Measurements from ENCODE around the gene BCAT1. TPM values are rescaled to one million over a fixed set of nuclear protein-coding genes. Genes with fewer than 3 reads are reported as not detected.

BCAT1 gene
- total RNA-seq, 1 experiment from 2014 or later, result 0.74 TPM

DNA sequence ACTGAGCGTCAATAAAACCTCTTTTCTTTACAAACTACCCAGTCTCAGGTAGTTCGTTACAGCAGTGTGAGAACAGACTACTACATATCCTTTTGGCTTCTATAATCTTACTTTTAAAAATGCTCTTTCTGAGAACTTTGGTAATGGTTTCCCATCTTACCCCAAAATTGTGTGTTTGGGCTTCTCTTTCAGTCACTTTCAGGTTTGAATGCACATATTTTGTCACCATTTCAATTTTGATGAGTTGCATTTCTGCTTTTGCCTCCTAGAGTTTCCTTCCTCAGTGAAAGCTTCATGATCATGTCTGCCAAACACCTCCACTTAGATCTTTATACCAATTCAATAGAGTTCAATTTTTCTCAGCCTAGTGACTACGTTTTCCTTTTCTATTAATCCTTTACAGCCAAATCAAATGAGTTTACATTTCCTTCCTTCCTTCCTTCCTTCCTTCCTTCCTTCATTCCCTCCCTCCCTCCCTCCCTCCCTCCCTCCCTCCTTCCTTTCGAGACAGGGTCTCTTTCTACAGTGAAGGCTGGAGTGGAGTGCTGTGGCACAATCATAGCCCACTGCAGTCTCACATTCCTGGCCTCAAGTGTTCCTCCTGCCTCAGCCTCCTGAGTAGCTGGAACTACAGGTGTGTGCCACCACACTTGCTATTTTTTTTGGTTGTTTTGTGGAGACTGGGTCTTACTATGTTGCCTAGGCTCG is 124.9 kb downstream of the BCAT1 start:
- ChIA-PET POLR2A (no interaction called here), RAD21 (ENCODE audit: low non-redundant PET in 1 of 2, low total read pairs in 2 of 2, uncharacterized antibody in 2 of 2, unreplicated experiment in 2 of 2) (no interaction called here), CTCF (no interaction called here)
- H4K20me1 ChIP-seq (ENCODE audit: insufficient read depth), result no peaks in the 10 kb centered on the region
- H3K4me2 ChIP-seq (ENCODE audit: low read length), result no peak overlapping the region
- no TSS peak for BruUV-seq (replicated peaks)
- DNase-seq (ENCODE audit: low read depth, low spot score) (no peak), ATAC-seq (no peak)
- no peak for TF ChIP-seq CEBPB (IDR thresholded peaks at IDR 0.05; ENCODE audit: low read depth)
- no peak for TF ChIP-seq ZNF274 (IDR thresholded peaks at IDR 0.05; ENCODE audit: low read depth, low read length)
- no peak for TF ChIP-seq SP1 (IDR thresholded peaks at IDR 0.05; ENCODE audit: low read depth)
- no peak for TF ChIP-seq EZH2phosphoT487 (IDR thresholded peaks at IDR 0.05; ENCODE audit: borderline replicate concordance)
- TF ChIP-seq SRF (IDR thresholded peaks at IDR 0.05; ENCODE audit: low read depth), result no peak
- no peak for TF ChIP-seq YY1 (IDR thresholded peaks at IDR 0.05; ENCODE audit: extremely low read depth, insufficient replicate concordance, low read depth, low read length)
- TF ChIP-seq ELF1 (IDR thresholded peaks at IDR 0.05; ENCODE audit: borderline replicate concordance, low read depth), result no peak
- no peak for TF ChIP-seq POLR2AphosphoS5 (IDR thresholded peaks at IDR 0.05; ENCODE audit: low read depth, low read length)
- no peak for TF ChIP-seq EZH2 (IDR thresholded peaks at IDR 0.05)
- no peak for TF ChIP-seq SIN3A (IDR thresholded peaks at IDR 0.05; ENCODE audit: low read depth)
- no peak overlapping the region for H3K4me3 ChIP-seq (replicated peaks in 1 of 2; ENCODE audit: low read depth in 1 of 2, low read length in 2 of 2)
- H3K9ac ChIP-seq (ENCODE audit: low read length), result no peak overlapping the region
- H3K36me3 ChIP-seq (ENCODE audit: control insufficient read depth in 1 of 2, insufficient read depth in 2 of 2, low read length in 2 of 2), result no peaks in the 10 kb centered on the region
- H3K27ac ChIP-seq (ENCODE audit: low read depth, low read length), result no peak overlapping the region
- H3K27me3 ChIP-seq (ENCODE audit: insufficient read depth, low read length), result no peaks in the 10 kb centered on the region
- no peak overlapping the region for H2AFZ ChIP-seq (ENCODE audit: low read depth, low read length, poor library complexity, severe bottlenecking)
- no peaks in the 10 kb centered on the region for H3K4me1 ChIP-seq (ENCODE audit: control insufficient read depth in 1 of 2, insufficient read depth in 2 of 2, low read length in 2 of 2)
- H3K9me2 ChIP-seq (ENCODE audit: insufficient read depth), result no peaks in the 10 kb centered on the region
- H3K9me3 ChIP-seq (ENCODE audit: control insufficient read depth in 1 of 2, insufficient read depth in 1 of 2, low read depth in 1 of 2, low read length in 2 of 2), result no peaks in the 10 kb centered on the region
- intact Hi-C loops (cut with micrococcal nuclease), result no loop called here
- H3K79me2 ChIP-seq (ENCODE audit: insufficient read depth, low read length), result no peaks in the 10 kb centered on the region

Measured in HCT116 (cell line).